MM.1S (cell line): ENCODE measurements around the gene MAP2K6.

Source experiments
- EZH2 ChIP-seq: fragments of 300-600 bp; sonication (generic); optimal IDR thresholded peaks from 2 replicates; pipeline ENCODE3; 2017; ENCODE audit warnings: low read depth, mild to moderate bottlenecking, antibody characterized with exemption, low read length, mixed read lengths
- TF ChIP-seq, protein P1 (sequence below): fragments of 300-600 bp; sonication (generic); IDR thresholded peaks from 2 replicates; pipeline ENCODE4 v1.5.1; 2016; ENCODE audit warnings: antibody characterized with exemption, low read length, mixed read lengths

DNA sequence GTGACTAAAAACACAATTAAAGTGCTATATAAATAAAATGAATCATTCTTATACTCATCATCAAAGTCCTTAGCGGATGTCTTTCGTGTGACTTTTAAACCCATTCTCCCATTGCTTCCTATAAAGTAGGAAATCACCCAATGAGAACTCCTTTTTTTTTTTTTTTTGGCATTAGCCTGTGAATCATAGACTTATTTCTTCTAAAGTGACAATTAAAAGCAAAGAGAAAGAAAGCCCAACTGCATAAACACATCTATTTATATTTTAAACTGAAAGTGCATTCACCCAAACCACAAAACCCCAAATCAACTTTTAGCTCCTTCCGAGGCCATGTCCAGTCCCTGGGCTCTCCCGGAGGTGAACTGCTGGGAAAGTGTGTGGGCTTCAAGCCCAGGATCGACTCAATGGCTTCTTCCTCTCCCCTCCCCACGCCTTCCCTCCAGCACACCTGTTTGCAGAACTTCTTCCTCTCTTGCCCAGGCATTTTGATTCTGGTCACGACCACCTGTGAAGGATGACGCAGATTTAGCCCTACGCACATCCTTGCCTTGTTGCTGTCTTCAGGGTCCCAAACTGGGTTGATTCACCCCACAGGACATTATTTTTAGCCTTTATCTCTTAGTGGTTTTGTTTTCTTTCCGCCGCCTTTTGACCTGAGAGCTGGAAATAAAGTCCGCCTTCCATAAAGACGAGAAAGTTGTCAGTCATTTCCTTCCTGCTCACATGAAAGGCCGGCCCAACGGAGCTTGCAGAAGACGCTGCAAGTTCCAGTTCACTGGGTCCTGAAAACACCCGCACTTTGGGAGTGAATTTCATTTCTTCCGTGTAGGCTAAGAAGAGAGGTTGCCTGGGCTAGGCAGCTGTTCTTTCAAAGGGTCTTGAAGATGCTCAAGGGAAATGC is 166.8 kb downstream of the MAP2K6 start:
- TF ChIP-seq, protein P1, sequence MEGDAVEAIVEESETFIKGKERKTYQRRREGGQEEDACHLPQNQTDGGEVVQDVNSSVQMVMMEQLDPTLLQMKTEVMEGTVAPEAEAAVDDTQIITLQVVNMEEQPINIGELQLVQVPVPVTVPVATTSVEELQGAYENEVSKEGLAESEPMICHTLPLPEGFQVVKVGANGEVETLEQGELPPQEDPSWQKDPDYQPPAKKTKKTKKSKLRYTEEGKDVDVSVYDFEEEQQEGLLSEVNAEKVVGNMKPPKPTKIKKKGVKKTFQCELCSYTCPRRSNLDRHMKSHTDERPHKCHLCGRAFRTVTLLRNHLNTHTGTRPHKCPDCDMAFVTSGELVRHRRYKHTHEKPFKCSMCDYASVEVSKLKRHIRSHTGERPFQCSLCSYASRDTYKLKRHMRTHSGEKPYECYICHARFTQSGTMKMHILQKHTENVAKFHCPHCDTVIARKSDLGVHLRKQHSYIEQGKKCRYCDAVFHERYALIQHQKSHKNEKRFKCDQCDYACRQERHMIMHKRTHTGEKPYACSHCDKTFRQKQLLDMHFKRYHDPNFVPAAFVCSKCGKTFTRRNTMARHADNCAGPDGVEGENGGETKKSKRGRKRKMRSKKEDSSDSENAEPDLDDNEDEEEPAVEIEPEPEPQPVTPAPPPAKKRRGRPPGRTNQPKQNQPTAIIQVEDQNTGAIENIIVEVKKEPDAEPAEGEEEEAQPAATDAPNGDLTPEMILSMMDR, result no peak
- TF ChIP-seq EZH2, result no peak
